ENCODE results near the gene TRIM13. TPM values are rescaled to one million over a fixed set of nuclear protein-coding genes. Genes with fewer than 3 reads are reported as not detected.

TRIM13 gene
- total RNA-seq, 1 donor from 2014 or later = 26.0 TPM

- no peak for DNase-seq
- ATAC-seq = no peak
- intact Hi-C loops (cut with micrococcal nuclease) = loop anchor here (10.0 kb wide), 1 partner anchor 91 kb away; no protein-coding TSS in a partner anchor
Observed at GRCh38 chr13:49993666-49994065, 3.2 kb upstream of the TRIM13 start.

DNA sequence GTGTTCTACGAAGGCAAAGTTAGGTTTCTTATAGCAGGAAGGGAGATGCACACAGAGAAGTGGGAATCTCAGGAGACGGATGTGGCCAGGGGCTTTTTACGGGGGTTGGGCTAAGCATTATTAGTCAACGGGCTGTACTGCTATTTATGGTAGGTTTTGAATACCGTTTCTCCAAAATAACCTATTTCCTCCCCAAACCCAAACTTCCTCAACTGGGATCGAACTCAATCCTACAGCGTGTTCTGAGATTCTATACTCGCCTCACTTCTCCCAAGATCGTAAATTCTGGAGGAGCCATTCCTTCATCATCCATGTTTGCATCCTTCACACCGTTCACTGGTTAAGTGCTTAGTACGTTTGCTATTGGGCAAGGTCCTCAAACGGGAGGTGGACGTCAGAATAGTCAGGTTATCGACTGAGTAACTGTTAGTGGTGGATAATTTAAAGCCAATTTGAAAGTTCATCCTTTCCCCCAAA lies 1.2 kb upstream of the TRIM13 start:
- intact Hi-C loops (cut with micrococcal nuclease) = loop anchor here (10.0 kb wide), 1 partner anchor 89 kb away; no protein-coding TSS in a partner anchor
- ATAC-seq = no peak
- DNase-seq = no peak

DNA sequence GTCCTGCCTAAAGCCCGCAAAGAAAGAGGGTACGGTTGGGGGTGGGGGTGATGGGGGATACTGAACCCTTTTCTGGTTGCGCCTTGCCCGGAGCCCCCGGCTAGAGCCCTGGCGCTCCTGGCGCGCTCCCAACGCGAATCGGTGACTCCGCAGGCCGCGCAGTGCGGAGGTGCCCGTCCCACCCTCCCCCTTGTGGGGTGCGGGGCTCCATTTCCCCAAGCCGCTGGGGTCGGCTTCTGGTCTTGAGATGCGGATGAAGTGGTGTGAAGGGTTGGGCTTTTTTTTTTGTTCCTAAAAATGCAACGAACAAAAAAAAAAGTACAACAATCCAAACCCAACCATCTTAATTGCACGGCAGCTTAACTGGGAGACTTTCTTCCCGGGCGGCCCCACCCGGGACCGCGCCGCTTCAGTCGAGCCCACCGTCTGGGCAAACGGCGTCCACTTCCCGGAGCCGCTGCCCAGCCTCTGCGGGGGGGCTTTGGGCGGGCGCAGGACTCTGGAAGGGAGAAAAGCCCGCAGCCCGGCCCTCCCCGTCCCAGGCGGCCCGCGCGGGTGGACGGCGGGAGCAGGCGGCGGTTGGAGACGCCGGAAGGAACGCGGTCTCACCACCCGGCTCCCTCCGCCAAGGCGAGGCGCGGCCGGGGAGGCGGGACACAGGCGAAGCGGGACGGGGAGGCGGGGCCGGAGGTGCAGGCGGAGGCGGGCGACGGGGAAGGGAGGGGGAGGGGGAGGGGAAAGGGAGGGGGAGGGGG lies 504 bp upstream of the TRIM13 start:
- DNase-seq = peak; percentile 97
- intact Hi-C loops (cut with micrococcal nuclease) = loop anchor here (10.0 kb wide), 1 partner anchor 88 kb away; no protein-coding TSS in a partner anchor
- ATAC-seq = peak; percentile 88

DNA sequence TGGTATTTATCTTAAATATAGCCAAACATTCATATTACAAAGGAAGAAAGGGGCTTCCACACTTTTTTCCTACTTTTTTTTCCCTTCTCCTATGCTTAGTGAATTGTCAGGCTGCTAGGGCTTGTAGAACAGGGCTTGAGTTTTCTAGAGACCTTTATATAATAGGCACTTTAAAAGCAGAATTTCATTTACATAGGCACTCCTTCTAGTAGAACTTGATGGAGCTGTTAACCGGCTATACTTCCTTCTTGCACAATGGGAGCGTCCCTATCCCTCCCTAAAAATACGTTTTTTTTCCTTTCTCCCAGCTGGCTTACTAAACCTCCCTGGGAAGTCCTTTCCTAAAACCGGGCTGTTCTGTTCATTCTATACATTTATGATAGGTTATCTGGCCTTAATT lies 1.1 kb downstream of the TRIM13 start:
- DNase-seq = no peak
- ATAC-seq = no peak
- intact Hi-C loops (cut with micrococcal nuclease) = loop anchor here (10.0 kb wide), 1 partner anchor 87 kb away; no protein-coding TSS in a partner anchor

DNA sequence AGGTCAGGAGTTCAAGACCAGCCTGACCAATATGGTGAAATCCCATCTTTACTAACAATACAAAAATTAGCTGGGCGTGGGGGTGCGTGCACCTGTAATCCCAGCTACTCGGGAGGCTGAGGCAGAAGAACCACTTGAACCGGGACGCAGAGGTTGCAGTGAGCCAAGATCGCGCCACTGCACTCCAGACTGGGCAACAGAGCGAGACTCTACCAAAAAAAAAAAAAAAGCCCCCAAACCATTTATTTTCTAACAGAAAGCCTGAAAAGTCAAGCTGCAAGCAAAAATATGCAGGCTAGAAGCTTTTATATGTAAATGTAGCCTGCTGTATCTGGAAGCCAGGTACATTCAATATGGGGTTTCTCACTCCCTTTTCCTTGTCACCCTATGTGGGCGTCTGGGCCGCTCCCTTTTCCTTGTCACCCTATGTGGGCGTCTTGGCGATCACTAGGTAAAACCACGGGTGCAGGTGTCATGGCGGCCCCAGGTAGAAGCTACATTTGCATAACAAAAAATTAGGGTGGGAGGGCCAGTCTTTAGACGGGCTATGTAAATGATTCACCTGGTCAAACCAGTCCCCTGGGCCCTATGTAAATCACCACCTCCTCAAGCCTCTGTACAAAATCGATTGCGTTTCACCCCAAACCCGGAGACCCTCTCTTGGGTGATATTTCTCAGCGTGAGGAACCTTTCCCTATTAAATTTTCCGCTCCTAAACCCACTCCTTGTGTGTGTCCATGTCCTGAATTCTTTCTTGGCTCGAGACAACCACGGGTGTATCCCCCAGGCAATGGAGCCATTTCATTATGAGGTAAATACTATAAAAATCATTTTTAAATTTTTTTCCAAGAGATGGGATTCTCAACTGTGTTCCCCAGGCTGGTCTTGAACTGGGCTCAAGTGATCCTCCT lies 2.1 kb downstream of the TRIM13 start:
- intact Hi-C loops (cut with micrococcal nuclease) = loop anchor here (10.0 kb wide), 1 partner anchor 86 kb away; no protein-coding TSS in a partner anchor
- ATAC-seq (no peak), DNase-seq (no peak)

GRCh38 chr13:50001287-50001686 lies 4.4 kb downstream of the TRIM13 start:
- DNase-seq (no peak), ATAC-seq (no peak)
- intact Hi-C loops (cut with micrococcal nuclease) = no loop called here

- ATAC-seq (no peak), DNase-seq (no peak)
- intact Hi-C loops (cut with micrococcal nuclease) = no loop called here
Observed at GRCh38 chr13:50006426-50007135, 9.7 kb downstream of the TRIM13 start.

DNA sequence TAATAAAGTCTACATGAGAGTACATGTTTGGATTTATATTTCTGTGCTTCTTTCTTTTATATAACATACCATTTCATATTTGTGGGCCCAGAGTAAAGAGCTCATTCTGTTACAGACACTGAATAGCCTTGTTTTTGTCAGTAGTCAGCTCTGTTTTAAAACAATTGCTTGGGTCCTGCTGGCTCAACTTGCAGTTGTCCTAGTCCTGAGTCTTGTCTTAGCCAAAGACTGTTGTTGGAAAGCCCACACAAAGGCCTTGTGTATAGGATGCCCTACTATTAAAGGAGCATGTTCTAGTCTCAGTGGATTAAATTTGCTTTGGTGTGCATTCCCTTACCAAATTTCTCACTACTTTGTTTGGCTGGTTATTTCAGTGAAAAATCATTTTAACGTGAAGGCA lies 14.6 kb downstream of the TRIM13 start:
- ATAC-seq (no peak), DNase-seq (no peak)
- intact Hi-C loops (cut with micrococcal nuclease) = no loop called here

DNA sequence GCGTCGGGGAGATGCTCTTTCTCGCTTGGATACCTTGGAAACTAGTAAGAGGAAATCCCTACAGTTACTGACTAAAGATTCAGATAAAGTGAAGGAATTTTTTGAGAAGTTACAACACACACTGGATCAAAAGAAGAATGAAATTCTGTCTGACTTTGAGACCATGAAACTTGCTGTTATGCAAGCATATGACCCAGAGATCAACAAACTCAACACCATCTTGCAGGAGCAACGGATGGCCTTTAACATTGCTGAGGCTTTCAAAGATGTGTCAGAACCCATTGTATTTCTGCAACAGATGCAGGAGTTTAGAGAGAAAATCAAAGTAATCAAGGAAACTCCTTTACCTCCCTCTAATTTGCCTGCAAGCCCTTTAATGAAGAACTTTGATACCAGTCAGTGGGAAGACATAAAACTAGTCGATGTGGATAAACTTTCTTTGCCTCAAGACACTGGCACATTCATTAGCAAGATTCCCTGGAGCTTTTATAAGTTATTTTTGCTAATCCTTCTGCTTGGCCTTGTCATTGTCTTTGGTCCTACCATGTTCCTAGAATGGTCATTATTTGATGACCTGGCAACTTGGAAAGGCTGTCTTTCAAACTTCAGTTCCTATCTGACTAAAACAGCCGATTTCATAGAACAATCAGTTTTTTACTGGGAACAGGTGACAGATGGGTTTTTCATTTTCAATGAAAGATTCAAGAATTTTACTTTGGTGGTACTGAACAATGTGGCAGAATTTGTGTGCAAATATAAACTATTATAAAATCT lies 15.7 kb downstream of the TRIM13 start:
- intact Hi-C loops (cut with micrococcal nuclease) = no loop called here
- no peak for ATAC-seq
- DNase-seq = no peak

- ATAC-seq (no peak), DNase-seq (no peak)
- intact Hi-C loops (cut with micrococcal nuclease) = no loop called here
Observed at GRCh38 chr13:50014386-50014785, 17.5 kb downstream of the TRIM13 start.

DNA sequence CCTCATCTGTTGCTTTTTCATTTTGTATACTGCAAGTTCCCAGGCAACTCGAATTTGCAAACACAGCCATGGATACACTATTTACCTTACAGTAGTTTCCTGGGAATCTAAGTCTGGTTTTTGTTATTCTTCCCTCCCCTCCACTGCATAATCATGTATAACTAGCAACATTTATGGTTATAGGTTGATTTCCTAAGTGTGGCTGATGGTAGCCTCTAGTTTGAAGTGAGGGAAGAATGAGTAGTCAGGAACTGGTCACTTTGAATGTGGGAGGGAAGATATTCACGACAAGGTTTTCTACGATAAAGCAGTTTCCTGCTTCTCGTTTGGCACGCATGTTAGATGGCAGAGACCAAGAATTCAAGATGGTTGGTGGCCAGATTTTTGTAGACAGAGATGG lies 18.4 kb downstream of the TRIM13 start, which contains the start of gene KCNRG:
Gene KCNRG (plus strand): TSS at position 187 of the 400 bp plus-strand sequence. CDS start 50 bp downstream, at position 237.
- intact Hi-C loops (cut with micrococcal nuclease) = no loop called here
- ATAC-seq (peak; percentile 8), DNase-seq (no peak)

GRCh38 chr13:50015750-50016149 lies 18.9 kb downstream of the TRIM13 start:
- intact Hi-C loops (cut with micrococcal nuclease) = no loop called here
- ATAC-seq (peak; percentile 26), DNase-seq (no peak)

GRCh38 chr13:50016444-50016843 lies 19.6 kb downstream of the TRIM13 start:
- DNase-seq (no peak), ATAC-seq (peak; percentile 20)
- intact Hi-C loops (cut with micrococcal nuclease) = no loop called here

DNA sequence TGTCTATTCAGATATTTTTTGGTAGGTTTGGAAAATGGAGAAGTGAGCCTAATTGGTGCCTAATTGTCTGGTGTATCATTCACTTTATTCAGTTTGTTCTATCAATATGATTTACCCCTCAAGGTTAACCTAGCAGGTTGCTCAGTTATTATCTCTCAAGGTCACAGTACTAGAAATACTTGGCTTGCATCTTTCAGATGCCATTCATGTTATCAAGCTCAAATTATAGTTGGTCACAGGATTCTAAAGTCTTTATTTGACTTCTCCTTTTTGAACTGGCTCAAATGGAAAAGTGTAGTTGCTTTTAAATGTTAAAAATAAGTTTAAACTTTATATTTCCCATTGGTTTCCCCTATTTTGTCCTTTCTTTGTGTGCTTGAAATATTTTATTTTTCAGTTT lies 21.0 kb downstream of the TRIM13 start:
- DNase-seq (no peak), ATAC-seq (peak; percentile 67)
- intact Hi-C loops (cut with micrococcal nuclease) = no loop called here

DNA sequence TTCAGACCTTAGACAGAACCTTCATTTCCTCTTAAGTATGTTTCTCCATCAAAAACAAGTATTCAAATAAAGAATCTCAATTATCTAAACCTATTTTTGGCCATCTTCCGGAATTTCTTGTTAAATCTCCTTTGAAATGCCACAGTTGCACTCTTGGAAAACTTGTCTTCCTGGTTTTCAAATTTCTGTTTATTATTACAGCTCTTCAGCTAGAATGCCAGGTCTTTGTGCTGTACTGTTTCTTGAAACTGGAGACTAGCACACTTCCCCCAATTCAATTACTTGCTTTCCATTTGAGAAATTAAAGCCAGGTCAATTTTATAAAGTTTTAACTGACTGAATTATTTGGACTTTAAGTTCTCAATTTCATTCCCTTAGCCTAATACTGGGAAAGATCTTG lies 28.6 kb downstream of the TRIM13 start:
- DNase-seq = no peak
- intact Hi-C loops (cut with micrococcal nuclease) = no loop called here
- no peak for ATAC-seq

DNA sequence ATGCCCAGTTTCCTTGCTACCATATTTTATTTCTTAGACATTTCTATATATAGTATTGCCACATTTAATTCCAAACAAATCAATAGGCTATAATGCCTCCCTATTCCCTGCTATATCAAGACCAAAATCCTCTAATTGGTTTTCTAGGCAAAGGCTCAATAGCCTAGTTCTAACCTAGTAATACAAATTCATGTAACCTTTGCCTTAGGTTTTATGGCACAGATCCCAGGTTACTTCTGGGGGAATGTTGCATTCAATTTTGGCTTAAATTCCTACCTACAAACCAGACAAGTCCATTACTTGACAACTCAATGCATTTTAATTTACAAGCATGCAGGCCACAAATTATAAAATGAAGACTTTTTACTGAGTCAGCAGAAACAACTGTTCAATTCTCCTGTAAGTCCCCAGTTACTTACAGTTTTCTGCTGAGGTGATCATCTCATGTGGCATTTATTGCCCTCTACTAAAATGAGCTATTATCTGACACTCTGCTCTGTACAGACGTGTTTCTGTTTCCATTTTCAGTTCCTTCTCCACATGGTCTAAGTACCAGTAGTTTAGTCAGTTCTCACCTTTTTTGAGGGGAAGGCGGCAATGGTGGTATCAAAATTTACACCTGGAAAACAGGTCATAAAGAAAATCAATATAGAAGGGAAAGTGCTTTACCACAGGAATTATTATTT lies 30.1 kb downstream of the TRIM13 start:
- intact Hi-C loops (cut with micrococcal nuclease) = no loop called here
- ATAC-seq (no peak), DNase-seq (no peak)

GRCh38 chr13:50030315-50030714 lies 33.5 kb downstream of the TRIM13 start:
- ATAC-seq (no peak), DNase-seq (no peak)
- intact Hi-C loops (cut with micrococcal nuclease) = no loop called here

- intact Hi-C loops (cut with micrococcal nuclease) = no loop called here
- ATAC-seq (no peak), DNase-seq (no peak)
Observed at GRCh38 chr13:50033725-50034124, 36.9 kb downstream of the TRIM13 start.
